ENCODE data around the gene SSC4D.

The SSC4D gene

DNA sequence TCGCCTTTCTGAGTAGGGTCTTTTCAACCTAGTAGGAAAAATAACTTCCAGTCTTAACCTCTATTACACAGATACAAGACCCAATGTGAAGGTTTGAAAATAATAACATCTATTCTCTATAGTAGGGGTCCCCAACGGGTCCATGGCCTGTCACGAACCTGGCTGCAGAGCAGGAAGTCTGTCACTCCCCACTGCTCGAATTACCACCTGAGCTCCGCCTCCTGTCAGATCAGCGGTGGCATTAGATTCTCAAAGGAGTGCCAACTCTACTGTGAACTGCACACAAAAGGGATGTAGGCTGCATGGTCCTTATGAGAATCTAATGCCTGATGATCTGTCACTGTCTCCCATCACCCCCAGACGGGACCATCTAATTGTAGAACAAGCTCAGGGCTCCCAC lies 58.1 kb downstream of the SSC4D start:
- no peak for DNase-seq

DNA sequence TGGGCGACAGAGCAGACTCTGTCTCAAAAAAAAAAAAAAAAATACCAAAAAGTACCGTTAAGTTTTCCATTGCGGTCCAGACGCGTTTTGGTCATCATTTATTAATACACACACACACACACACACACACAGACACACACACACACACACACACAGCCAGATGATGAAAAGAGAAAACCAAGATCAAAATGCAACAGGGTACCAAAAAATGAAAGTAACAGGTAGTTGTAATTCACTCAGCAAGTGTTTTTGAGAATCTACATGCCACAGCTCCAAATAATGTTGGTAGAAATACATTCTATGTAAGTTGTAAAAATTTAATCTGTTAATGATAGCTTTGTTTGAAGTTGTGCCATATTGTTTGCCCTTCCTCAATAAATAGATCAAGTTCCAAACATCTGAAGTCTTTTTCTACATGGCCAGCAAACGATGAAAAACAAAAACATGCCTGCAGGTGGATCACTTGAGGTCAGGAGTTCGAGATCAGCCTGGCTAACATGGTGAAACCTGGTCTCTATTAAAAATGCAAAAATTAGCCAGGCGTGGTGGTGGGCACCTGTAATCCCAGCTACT lies 60.1 kb downstream of the SSC4D start:
- no peak for DNase-seq

DNA sequence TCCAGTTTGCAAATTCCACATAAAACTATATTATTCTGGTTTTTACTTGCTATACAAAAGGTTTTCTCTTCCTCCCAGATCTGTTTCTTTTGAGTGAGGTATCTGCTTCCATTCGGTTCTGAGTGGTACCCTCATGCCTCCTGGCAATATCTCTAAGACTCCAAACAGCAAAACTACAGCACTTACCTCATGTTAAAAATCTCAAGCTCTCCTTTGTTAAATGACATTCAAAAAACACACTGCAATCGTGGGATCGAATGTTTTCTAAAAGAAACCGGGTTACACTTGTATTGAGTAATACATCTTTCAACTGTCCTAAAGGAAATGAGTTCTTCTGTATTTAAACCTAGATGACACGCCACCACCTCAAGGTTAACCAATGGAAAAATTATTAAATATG lies 61.8 kb downstream of the SSC4D start:
- DNase-seq: no peak

DNA sequence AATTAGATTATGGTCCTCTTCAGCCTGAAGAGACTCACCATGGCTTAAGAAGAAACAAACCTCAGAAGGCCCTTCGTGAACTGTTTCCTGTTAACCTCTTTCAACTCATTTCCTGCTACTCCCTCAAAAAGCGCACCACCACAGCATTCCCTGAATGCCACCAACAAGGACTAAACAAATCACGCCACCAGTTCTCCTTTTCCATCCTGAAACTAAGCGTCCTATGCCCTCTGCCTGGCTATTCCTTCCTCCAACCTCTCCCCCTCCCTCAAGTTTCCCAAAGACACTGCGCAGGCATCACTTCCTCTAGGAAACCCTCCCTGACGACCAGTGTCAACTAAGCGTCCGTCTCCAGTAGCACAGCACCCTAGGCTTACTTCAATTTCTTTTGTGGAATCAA lies 62.7 kb downstream of the SSC4D start:
- DNase-seq: no peak

DNA sequence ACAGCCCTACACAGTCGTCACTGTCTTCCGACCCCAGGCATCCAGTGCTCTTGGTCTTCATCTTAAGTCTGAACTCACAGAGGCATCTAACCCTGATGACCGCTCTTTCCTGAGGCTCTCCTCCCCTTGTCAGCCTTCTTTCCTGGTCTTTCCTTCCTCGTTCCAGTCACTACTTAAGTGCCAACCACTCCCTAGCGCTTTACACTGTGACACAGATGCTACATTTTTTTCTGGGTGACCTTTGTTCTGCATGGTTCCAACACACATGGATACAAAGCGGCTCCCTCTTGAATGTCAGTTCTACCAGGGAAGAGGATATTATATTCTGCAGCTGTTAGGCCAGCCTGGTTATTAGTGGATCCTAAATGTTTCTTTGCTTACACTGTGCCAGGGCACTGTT lies 63.4 kb downstream of the SSC4D start:
- DNase-seq: no peak

DNA sequence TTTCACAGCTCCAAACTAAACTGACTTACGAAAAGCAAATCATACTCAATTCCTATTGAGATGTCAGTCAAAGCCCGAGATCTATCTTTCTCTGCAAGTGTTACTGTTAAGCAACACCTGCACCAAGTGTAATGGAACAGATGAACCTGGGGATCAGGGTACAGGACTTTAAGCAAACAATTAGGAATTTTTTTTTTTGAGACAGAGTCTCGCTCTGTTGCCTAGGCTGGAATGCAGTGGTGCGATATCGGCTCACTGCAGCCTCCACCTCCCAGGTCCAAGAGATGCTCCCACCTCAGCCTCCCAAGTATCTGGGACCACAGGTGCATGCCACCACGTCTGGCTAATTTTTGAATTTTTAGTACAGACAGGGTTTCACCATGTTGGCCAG lies 65.6 kb downstream of the SSC4D start:
- no peak for DNase-seq

DNA sequence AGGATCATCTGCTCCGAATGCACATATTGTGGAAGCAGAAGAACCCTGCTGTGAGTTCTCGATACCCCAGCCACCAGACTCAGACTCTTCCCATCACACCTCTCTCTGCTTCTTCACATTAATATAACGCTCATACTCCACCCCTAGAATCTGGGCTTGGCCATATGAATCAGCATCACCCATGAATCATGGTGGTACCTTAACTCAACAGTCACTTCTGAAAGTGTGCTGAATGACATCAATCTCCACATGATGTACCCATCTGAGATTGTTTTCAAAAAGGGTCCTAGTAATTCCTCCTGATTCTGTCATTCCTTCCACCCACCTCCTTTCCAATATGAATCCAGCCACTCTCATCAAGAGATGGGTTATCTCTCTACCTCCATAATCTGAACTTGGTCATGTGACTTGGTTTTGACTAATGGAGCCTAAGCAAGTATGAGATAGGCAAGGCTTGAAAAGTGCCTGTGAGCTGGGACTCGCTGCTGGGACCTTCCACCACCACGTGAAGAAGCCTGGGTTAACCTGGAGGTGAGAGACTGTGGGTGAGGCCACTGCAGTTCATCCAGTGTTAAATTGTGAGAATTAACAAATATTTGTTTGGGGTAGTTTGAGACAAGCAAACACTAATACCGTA lies 66.1 kb downstream of the SSC4D start:
- DNase-seq: no peak

DNA sequence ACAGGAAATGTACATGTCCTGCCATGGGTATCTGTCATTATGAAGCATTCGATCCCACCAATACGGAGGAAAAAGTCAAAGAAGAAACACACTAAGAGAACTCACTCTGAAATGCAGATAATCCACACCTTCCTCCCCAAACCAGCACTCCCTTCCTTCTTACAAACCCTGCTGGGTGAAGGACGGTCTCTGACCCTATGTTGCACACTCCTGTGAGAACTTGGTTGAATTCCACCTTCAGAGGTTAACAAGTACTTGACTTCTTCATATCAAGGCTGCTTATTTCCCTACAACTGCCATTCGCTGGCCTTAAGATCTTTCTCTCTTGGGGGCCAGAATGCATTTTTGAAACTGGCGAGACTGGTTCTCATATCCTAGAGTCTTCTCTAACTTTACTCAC lies 67.3 kb downstream of the SSC4D start:
- DNase-seq: no peak

DNA sequence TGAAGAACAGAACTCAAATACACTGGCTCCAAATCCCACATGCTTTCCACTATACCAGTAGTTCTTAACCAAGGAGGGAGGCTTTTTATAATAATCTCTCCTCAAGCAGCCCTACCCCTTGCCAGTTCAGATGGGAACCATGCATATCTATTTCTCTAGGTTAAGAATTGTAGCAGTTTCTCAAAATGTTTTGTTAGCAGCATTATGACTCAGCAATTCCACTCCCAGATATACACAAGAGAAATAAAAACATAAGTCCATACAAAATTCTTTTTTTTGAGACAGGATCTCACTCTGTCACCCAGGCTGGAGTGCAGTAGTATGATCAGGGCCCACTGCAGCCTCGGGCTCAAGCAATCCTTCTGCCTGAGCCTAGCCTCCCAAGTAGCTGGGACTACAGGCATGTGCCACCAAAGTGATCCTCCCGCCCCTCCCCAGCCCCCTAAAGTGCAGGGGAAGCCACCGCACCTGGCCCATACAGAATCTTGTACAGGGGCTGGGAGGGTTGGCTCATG lies 68.8 kb downstream of the SSC4D start:
- DNase-seq: no peak
